KMS-11 (cell line): Measurements from ENCODE around the gene CNOT1.
"Not testable (repeated sequence)": the region's sequence is repeated elsewhere in the genome, so short reads cannot be mapped to it uniquely, and the experiment has no call there.

ENCODE experiments used
- H2AFZ ChIP-seq: fragments of 200-600 bp; sonication (generic); 2 replicates; pipeline ENCODE4 v1.6.1; 2016; ENCODE audit warnings: antibody characterized with exemption, mixed run types, low read depth
- H3K27ac ChIP-seq: fragments of 200-600 bp; sonication (generic); 2 replicates; pipeline ENCODE4 v1.6.1; 2016; ENCODE audit warnings: mild to moderate bottlenecking, mixed run types
- H3K27me3 ChIP-seq: fragments of 200-600 bp; sonication (generic); 2 replicates; pipeline ENCODE4 v1.6.1; 2017; ENCODE audit warnings: mild to moderate bottlenecking, low read depth, mixed run types, moderate library complexity; ENCODE audit not compliant: insufficient read depth
- H3K36me3 ChIP-seq: fragments of 200-600 bp; sonication (generic); 2 replicates; pipeline ENCODE4 v1.6.1; 2017; ENCODE audit warnings: mild to moderate bottlenecking, mixed run types; ENCODE audit not compliant: insufficient read depth
- H3K4me1 ChIP-seq: fragments of 200-600 bp; sonication (generic); 2 replicates; pipeline ENCODE4 v1.6.1; 2016; ENCODE audit warnings: mild to moderate bottlenecking, low read depth, mixed run types; ENCODE audit not compliant: poor library complexity, severe bottlenecking
- H3K4me2 ChIP-seq: fragments of 200-600 bp; sonication (generic); 2 replicates; pipeline ENCODE4 v1.7.0; 2016; ENCODE audit warnings: mild to moderate bottlenecking, mixed run types
- H3K4me3 ChIP-seq: fragments of 200-600 bp; sonication (generic); IDR thresholded peaks from 2 replicates; pipeline ENCODE4 v1.6.1; 2017; ENCODE audit warnings: low read depth, low read length, mixed read lengths; ENCODE audit not compliant: insufficient read depth
- H3K79me2 ChIP-seq: fragments of 200-600 bp; sonication (generic); 2 replicates; pipeline ENCODE4 v1.6.1; 2016; ENCODE audit warnings: low read depth, mixed run types; ENCODE audit not compliant: insufficient read depth
- H3K9ac ChIP-seq: fragments of 200-600 bp; sonication (generic); 2 replicates; pipeline ENCODE4 v1.6.1; 2016; ENCODE audit warnings: mild to moderate bottlenecking, mixed run types
- H4K20me1 ChIP-seq: fragments of 200-600 bp; sonication (generic); 2 replicates; pipeline ENCODE4 v1.6.1; 2016; ENCODE audit warnings: mild to moderate bottlenecking, mixed run types; ENCODE audit not compliant: insufficient read depth
- CTCF ChIP-seq: fragments of 200-600 bp; sonication (generic); conservative IDR thresholded peaks from 2 replicates; pipeline ENCODE4 v1.6.1; 2017; ENCODE audit warnings: low read depth, mild to moderate bottlenecking, antibody characterized with exemption, low read length, moderate library complexity, mixed read lengths

The CNOT1 gene

DNA sequence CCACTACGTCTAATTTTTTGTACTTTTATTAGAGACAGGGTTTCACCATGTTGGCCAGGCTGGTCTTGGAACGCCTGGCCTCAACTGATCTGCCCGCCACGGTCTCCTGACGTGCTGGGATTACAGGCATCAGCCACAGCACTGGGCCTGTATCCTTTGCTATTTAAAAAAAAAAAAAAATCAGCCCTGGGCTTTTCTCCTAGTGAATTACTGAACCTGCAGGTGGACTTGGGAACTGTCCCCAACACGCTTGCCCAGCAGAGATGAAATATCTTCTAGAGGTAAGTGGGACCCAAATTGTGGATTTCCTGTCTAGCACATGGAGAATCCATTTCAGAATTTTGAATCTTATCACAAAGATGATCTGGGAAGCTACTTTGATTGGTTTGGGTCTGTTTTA is 14.8 kb downstream of the CNOT1 start:
- H3K36me3 ChIP-seq, result no peaks in the 10 kb centered on the region; the same call in 1 of the 2 replicates

GRCh38 chr16:58614212-58614611 is 15.4 kb downstream of the CNOT1 start:
- H3K4me1 ChIP-seq, result no peaks in the 10 kb centered on the region
- H3K79me2 ChIP-seq, result peaks cover 91% of the 10 kb centered on the region
- H3K4me2 ChIP-seq, result no peak overlapping the region
- TF ChIP-seq CTCF, result no peak
- H3K4me3 ChIP-seq, result no peak overlapping the region
- no peak overlapping the region for H2AFZ ChIP-seq
- no peaks in the 10 kb centered on the region; the same call in 1 of the 2 replicates for H4K20me1 ChIP-seq
- H3K27me3 ChIP-seq, result no peaks in the 10 kb centered on the region
- H3K36me3 ChIP-seq, result no peaks in the 10 kb centered on the region
- no peak overlapping the region for H3K9ac ChIP-seq
- H3K27ac ChIP-seq, result no peak overlapping the region

More for the DNA sequence above, 14.8 kb downstream of the CNOT1 start:
- Histone ChIP-seq H3K9ac (no peak overlapping the region), H3K4me2 (no peak overlapping the region), H3K27ac (no peak overlapping the region; the same call in 1 of the 2 replicates), H2AFZ (no peak overlapping the region), H3K4me1 (no peaks in the 10 kb centered on the region), H3K79me2 (peaks cover 92% of the 10 kb centered on the region), H3K27me3 (no peaks in the 10 kb centered on the region), H4K20me1 (no peaks in the 10 kb centered on the region), H3K4me3 (no peak overlapping the region)
- no peak for TF ChIP-seq CTCF

- H3K79me2 ChIP-seq, result peaks cover 91% of the 10 kb centered on the region
- H3K27ac ChIP-seq, H3K4me1 ChIP-seq, H3K4me2 ChIP-seq, H3K4me3 ChIP-seq, H4K20me1 ChIP-seq, H3K27me3 ChIP-seq, H3K36me3 ChIP-seq, H3K9ac ChIP-seq, H2AFZ ChIP-seq: not testable (repeated sequence)
Observed at GRCh38 chr16:58612965-58613364, 16.7 kb downstream of the CNOT1 start.

GRCh38 chr16:58608601-58609136 is 21.0 kb downstream of the CNOT1 start:
- Histone ChIP-seq H3K4me1 (peaks cover 7% of the 10 kb centered on the region), H3K9ac (no peak overlapping the region), H3K27ac (no peak overlapping the region), H3K4me2 (no peak overlapping the region), H3K4me3 (no peak overlapping the region), H2AFZ (no peak overlapping the region), H3K36me3 (no peaks in the 10 kb centered on the region), H4K20me1 (no peaks in the 10 kb centered on the region; the same call in 1 of the 2 replicates), H3K27me3 (no peaks in the 10 kb centered on the region), H3K79me2 (peaks cover 97% of the 10 kb centered on the region)
- TF ChIP-seq CTCF, result no peak

GRCh38 chr16:58605562-58605961 is 24.1 kb downstream of the CNOT1 start:
- Histone ChIP-seq H2AFZ (no peak overlapping the region), H3K27ac (no peak overlapping the region), H3K9ac (no peak overlapping the region), H3K79me2 (peaks cover 95% of the 10 kb centered on the region), H3K36me3 (no peaks in the 10 kb centered on the region; the same call in 1 of the 2 replicates), H3K4me3 (no peak overlapping the region), H3K4me2 (no peak overlapping the region), H4K20me1 (peaks cover 4% of the 10 kb centered on the region), H3K4me1 (peaks cover 13% of the 10 kb centered on the region), H3K27me3 (no peaks in the 10 kb centered on the region)
- TF ChIP-seq CTCF, result no peak
